IMR-90 (cell line): ENCODE results near the gene THRA. TPM values are rescaled to one million over a fixed set of nuclear protein-coding genes. Genes with fewer than 3 reads are reported as not detected.

ENCODE experiments used
- ATAC-seq: fragments of 200-7000 bp; cut with Tn5 transposase; 2 replicates; pipeline ENCODE4 v1.9.1; 2020; ENCODE audit warnings: low read depth, mild to moderate bottlenecking, moderate library complexity
- BruUV-seq: library from RNA; stranded (reverse); fragments of 400-500 nt; replicated peaks from 2 replicates; lab custom pipeline; 2021; lab: Mats Ljungman, UMichigan
- CTCF ChIA-PET: fragments of 300-600 bp; formaldehyde crosslinking; extraction: SDS; loops from one replicate; lab custom pipeline; 2021; ENCODE audit warnings: antibody characterized with exemption; lab: Yijun Ruan, JAX
- POLR2A ChIA-PET: fragments of 300-600 bp; sonication (Branson Sonifier 250); formaldehyde crosslinking; loops from one replicate; lab custom pipeline; 2022; ENCODE audit warnings: antibody characterized with exemption; ENCODE audit not compliant: unreplicated experiment; lab: Charles Lee
- DNase-seq: peaks from one replicate; pipeline ENCODE4 v3.0.0; 2013
- H2AFZ ChIP-seq: replicated peaks from 2 replicates; pipeline ENCODE3; 2013; ENCODE audit warnings: low read length, mild to moderate bottlenecking; ENCODE audit not compliant: poor library complexity
- H2AK5ac ChIP-seq: 2 replicates; pipeline ENCODE4 v1.6.1; 2013; ENCODE audit warnings: low read depth, low read length, inconsistent platforms
- H2AK9ac ChIP-seq: replicated peaks from 2 replicates; pipeline ENCODE3; 2013; ENCODE audit warnings: mild to moderate bottlenecking, low read depth, low read length, moderate library complexity; ENCODE audit not compliant: poor library complexity
- H2BK120ac ChIP-seq: 2 replicates; pipeline ENCODE4 v1.6.1; 2013; ENCODE audit warnings: low read depth, low read length, inconsistent platforms
- H2BK15ac ChIP-seq: 3 replicates; pipeline ENCODE4 v1.6.1; 2013; ENCODE audit warnings: low read depth, low read length, inconsistent platforms
- H2BK20ac ChIP-seq: 2 replicates; pipeline ENCODE4 v1.6.1; 2013; ENCODE audit warnings: low read depth, mild to moderate bottlenecking, inconsistent platforms, low read length, moderate library complexity
- H2BK5ac ChIP-seq: 2 replicates; pipeline ENCODE4 v1.6.1; 2013; ENCODE audit warnings: mild to moderate bottlenecking, low read depth, low read length, inconsistent platforms; ENCODE audit not compliant: poor library complexity, severe bottlenecking
- H3K14ac ChIP-seq: replicated peaks from 2 replicates; pipeline ENCODE4 v1.6.1; 2013; ENCODE audit warnings: low read depth, low read length, inconsistent platforms
- H3K18ac ChIP-seq: 2 replicates; pipeline ENCODE4 v1.6.1; 2013; ENCODE audit warnings: low read depth, low read length, control low read depth
- H3K23ac ChIP-seq: 2 replicates; pipeline ENCODE4 v1.6.1; 2013; ENCODE audit warnings: low read depth, low read length, inconsistent platforms
- H3K27ac ChIP-seq: 2 replicates; pipeline ENCODE4 v1.5.1; 2013; ENCODE audit warnings: mild to moderate bottlenecking, control low read depth, low read length; ENCODE audit not compliant: insufficient read depth
- H3K27me3 ChIP-seq: 2 replicates; pipeline ENCODE4 v1.6.1; 2013; ENCODE audit warnings: low read length; ENCODE audit not compliant: control insufficient read depth, insufficient read depth
- H3K36me3 ChIP-seq: 2 replicates; pipeline ENCODE4 v1.6.1; 2013; ENCODE audit warnings: low read length, mixed read lengths; ENCODE audit not compliant: control insufficient read depth, insufficient read depth
- H3K4ac ChIP-seq: 2 replicates; pipeline ENCODE4 v1.6.1; 2013; ENCODE audit warnings: low read depth, low read length, inconsistent platforms
- H3K4me1 ChIP-seq: 2 replicates; pipeline ENCODE4 v1.6.1; 2013; ENCODE audit warnings: low read length, mixed read lengths; ENCODE audit not compliant: control insufficient read depth, insufficient read depth
- H3K4me2 ChIP-seq: 2 replicates; pipeline ENCODE4 v1.6.1; 2013; ENCODE audit warnings: low read depth, mild to moderate bottlenecking, control low read depth, low read length, moderate library complexity
- H3K4me3 ChIP-seq: 2 replicates; pipeline ENCODE4 v1.5.1; 2013; ENCODE audit warnings: low read depth, mild to moderate bottlenecking, control low read depth, low read length, moderate library complexity; ENCODE audit not compliant: insufficient read depth
- H3K56ac ChIP-seq: 2 replicates; pipeline ENCODE4 v1.6.1; 2013; ENCODE audit warnings: low read length, inconsistent platforms; ENCODE audit not compliant: insufficient read depth; ENCODE audit errors: extremely low read depth
- H3K79me1 ChIP-seq, 2 experiments: 2 replicates each; pipeline ENCODE4 v1.6.1; 2013; ENCODE audit warnings: low read length in 2 of 2, inconsistent platforms in 1 of 2, low read depth in 1 of 2
- H3K9ac ChIP-seq: 2 replicates; pipeline ENCODE4 v1.6.1; 2013; ENCODE audit warnings: low read depth, low read length, control low read depth
- H3K9me1 ChIP-seq: 2 replicates; pipeline ENCODE4 v1.6.1; 2013; ENCODE audit warnings: low read length, inconsistent platforms; ENCODE audit not compliant: insufficient read depth
- H3K9me3 ChIP-seq: 2 replicates; pipeline ENCODE4 v1.6.1; 2013; ENCODE audit warnings: low read length; ENCODE audit not compliant: control insufficient read depth, insufficient read depth
- H4K20me1 ChIP-seq: 2 replicates; pipeline ENCODE4 v1.6.1; 2013; ENCODE audit warnings: low read length, inconsistent platforms; ENCODE audit not compliant: insufficient read depth
- H4K5ac ChIP-seq: 2 replicates; pipeline ENCODE4 v1.6.1; 2013; ENCODE audit warnings: mild to moderate bottlenecking, low read depth, low read length, control low read depth
- H4K8ac ChIP-seq, 2 experiments: 2 replicates each; pipeline ENCODE4 v1.6.1; 2013; ENCODE audit warnings: low read depth in 2 of 2, low read length in 2 of 2, control low read depth in 1 of 2, inconsistent platforms in 1 of 2
- H4K91ac ChIP-seq: 2 replicates; pipeline ENCODE4 v1.6.1; 2013; ENCODE audit warnings: low read depth, low read length, inconsistent platforms; ENCODE audit not compliant: insufficient read depth
- BHLHE40 ChIP-seq: fragments of 150-350 bp; IDR thresholded peaks from 2 replicates; pipeline ENCODE4 v1.6.1; 2016; ENCODE audit warnings: mild to moderate bottlenecking, low read depth, low read length
- CHD1 ChIP-seq: IDR thresholded peaks from 2 replicates; pipeline ENCODE4 v1.6.1; 2012; ENCODE audit warnings: low read depth, low read length, improper control_type of control experiment
- FOS ChIP-seq: fragments of 150-350 bp; IDR thresholded peaks from 2 replicates; pipeline ENCODE4 v1.6.1; 2016; ENCODE audit warnings: low read depth, low read length
- NFE2L2 ChIP-seq: fragments of 150-350 bp; IDR thresholded peaks from 2 replicates; pipeline ENCODE4 v1.6.1; 2016; ENCODE audit warnings: low read depth, mild to moderate bottlenecking, low read length
- RAD21 ChIP-seq: IDR thresholded peaks from 2 replicates; pipeline ENCODE4 v1.6.1; 2012; ENCODE audit warnings: low read length, improper control_type of control experiment
- SMC3 ChIP-seq: fragments of 150-350 bp; IDR thresholded peaks from 2 replicates; pipeline ENCODE4 v1.6.1; 2016; ENCODE audit warnings: low read depth, mild to moderate bottlenecking, antibody characterized with exemption, low read length, moderate library complexity
- WGBS, 2 experiments: methylation state at CpG; one replicate each; pipeline versions ENCODE4 v1.1.5 to v1.1.7; 2013; ENCODE audit warnings: missing lambda C conversion rate in 2 of 2; ENCODE audit not compliant: insufficient read length in 1 of 2; ENCODE audit errors: extremely low coverage in 2 of 2; 5-methylcytosine and 5-hydroxymethylcytosine counted together
- dilution Hi-C: fragments of 300-500 bp; cut with HindIII; formaldehyde crosslinking; loops from one replicate; pipeline ENCODE4 v1.14.3; 2018; ENCODE audit warnings: low sequenced_read_pairs; ENCODE audit not compliant: unreplicated experiment
- in situ Hi-C: fragments of 300-500 bp; cut with MboI; formaldehyde crosslinking; loops from 3 replicates; pipeline ENCODE4 v1.14.3; 2019; ENCODE audit warnings: low sequenced_read_pairs, inconsistent platforms, mixed read lengths
- intact Hi-C: fragments of 100-400 bp; cut with micrococcal nuclease; formaldehyde crosslinking; loops from 2 replicates; pipeline ENCODE4 v1.10.0; 2022
- polyA plus RNA-seq, 3 experiments: library from polyadenylated mRNA; depleted of rRNA; stranded (reverse); fragments of >200 nt; gene quantifications; 2 replicates each; pipeline ENCODE4 v1.2.3, GENCODE V29; 2012; ENCODE audit warnings: low replicate concordance in 1 of 3
- total RNA-seq: library from RNA; depleted of rRNA; stranded (reverse); fragments of >200 nt; gene quantifications from 2 replicates; pipeline ENCODE4 v1.2.3, GENCODE V29; 2012
- TF ChIP-seq, protein P1 (sequence below): conservative IDR thresholded peaks from 2 replicates; pipeline ENCODE4 v1.5.1; 2012; ENCODE audit warnings: mild to moderate bottlenecking, low read depth, low read length, improper control_type of control experiment
- TF ChIP-seq, protein P2 (sequence below): fragments of 150-350 bp; IDR thresholded peaks from 2 replicates; pipeline ENCODE4 v1.6.1; 2017; ENCODE audit warnings: mild to moderate bottlenecking, antibody characterized with exemption, low read length, low read depth

THRA gene
- total and polyA plus RNA-seq, 2 of the 4 experiments (the other 2 are of a cell fraction): 22.0 to 23.4 TPM

DNA sequence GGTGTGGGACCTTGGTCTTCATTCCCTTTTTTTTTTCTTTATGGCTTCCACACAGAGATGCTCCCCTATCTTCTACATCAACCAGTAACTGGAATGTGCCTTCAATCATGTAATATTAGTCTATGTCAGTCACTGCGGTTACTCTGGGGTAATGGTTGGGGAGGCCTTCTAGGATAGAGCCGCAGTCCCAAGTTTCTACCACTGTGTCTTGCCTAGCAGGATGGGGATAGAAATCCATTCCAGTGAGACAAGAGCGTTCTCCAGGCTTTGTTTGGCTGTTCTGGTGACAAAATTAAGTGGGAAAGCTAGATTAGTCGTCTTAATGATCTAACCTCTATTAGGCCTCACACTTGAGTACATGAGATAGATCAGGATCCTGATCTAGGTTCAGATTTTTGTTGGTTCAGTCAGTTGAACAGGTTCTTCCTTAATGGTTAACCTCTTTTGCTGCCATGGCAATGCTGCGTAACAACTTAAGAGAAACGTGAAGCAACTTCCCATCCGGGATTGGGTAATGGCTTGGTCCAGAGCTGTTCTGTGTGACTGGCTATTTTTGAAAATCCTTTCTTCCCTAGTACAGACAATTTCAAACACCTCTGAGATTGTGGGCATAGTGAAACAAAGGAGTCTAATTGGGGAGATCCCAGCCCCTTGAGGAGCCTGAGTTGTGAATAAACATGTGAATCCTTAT, 67.7 kb downstream of the THRA start:
- Histone ChIP-seq H3K9me1 (peaks cover 8% of the 10 kb centered on the region; the same call in 1 of the 2 replicates), H3K9ac (no peak overlapping the region), H2AK5ac (no peak overlapping the region), H3K56ac (no peak overlapping the region), H3K36me3 (peaks cover 69% of the 10 kb centered on the region), H3K4ac (no peak overlapping the region), H4K5ac (peak overlapping the region; percentile 50; the same call in 1 of the 2 replicates), H4K91ac (no peak overlapping the region), H3K27ac (no peak overlapping the region), H4K8ac (peak overlapping the region in 1 of 2 experiments; percentile 54; a peak in 2 of 4 replicates), H3K4me3 (no peak overlapping the region), H2BK15ac (no peak overlapping the region), H2BK20ac (no peak overlapping the region), H2BK5ac (no peak overlapping the region), H3K9me3 (no peaks in the 10 kb centered on the region), H2BK120ac (no peak overlapping the region), H3K14ac (no peak overlapping the region), H3K23ac (peak overlapping the region; percentile 23; the same call in 1 of the 2 replicates), H2AFZ (no peak overlapping the region), H4K20me1 (peaks cover 27% of the 10 kb centered on the region; the same call in 1 of the 2 replicates), H3K79me1 (peaks cover 33 to 71% of the 10 kb centered on the region in 2 experiments), H3K4me2 (no peak overlapping the region), H3K18ac (no peak overlapping the region), H3K27me3 (no peaks in the 10 kb centered on the region), H3K4me1 (no peaks in the 10 kb centered on the region), H2AK9ac (no peak overlapping the region)
- dilution Hi-C loops: no loop called here
- ATAC-seq: no peak
- CTCF ChIA-PET: no interaction called here
- in situ Hi-C loops: no loop called here
- POLR2A ChIA-PET: no interaction called here
- WGBS, 2 experiments: 100% methylated on average over 1 of the region's 7 CpGs; no CpG with 5 or more reads in 1 of the 2 experiments
- intact Hi-C loops: no loop called here
- DNase-seq: no peak
- no TSS peak for BruUV-seq
- TF ChIP-seq, protein P1, sequence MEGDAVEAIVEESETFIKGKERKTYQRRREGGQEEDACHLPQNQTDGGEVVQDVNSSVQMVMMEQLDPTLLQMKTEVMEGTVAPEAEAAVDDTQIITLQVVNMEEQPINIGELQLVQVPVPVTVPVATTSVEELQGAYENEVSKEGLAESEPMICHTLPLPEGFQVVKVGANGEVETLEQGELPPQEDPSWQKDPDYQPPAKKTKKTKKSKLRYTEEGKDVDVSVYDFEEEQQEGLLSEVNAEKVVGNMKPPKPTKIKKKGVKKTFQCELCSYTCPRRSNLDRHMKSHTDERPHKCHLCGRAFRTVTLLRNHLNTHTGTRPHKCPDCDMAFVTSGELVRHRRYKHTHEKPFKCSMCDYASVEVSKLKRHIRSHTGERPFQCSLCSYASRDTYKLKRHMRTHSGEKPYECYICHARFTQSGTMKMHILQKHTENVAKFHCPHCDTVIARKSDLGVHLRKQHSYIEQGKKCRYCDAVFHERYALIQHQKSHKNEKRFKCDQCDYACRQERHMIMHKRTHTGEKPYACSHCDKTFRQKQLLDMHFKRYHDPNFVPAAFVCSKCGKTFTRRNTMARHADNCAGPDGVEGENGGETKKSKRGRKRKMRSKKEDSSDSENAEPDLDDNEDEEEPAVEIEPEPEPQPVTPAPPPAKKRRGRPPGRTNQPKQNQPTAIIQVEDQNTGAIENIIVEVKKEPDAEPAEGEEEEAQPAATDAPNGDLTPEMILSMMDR: no peak
- TF ChIP-seq CHD1 (no peak), SMC3 (no peak), RAD21 (no peak), NFE2L2 (no peak), BHLHE40 (no peak), FOS (no peak)
- TF ChIP-seq, protein P2, sequence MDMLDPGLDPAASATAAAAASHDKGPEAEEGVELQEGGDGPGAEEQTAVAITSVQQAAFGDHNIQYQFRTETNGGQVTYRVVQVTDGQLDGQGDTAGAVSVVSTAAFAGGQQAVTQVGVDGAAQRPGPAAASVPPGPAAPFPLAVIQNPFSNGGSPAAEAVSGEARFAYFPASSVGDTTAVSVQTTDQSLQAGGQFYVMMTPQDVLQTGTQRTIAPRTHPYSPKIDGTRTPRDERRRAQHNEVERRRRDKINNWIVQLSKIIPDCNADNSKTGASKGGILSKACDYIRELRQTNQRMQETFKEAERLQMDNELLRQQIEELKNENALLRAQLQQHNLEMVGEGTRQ: no peak
